Hindlimb muscle (tissue), 1 donor: ENCODE results near the gene SMPD3. TPM values are rescaled to one million over a fixed set of nuclear protein-coding genes. Genes with fewer than 3 reads are reported as not detected.
"Not testable (repeated sequence)": the region's sequence is repeated elsewhere in the genome, so short reads cannot be mapped to it uniquely, and the experiment has no call there.

ENCODE experiments used
- DNase-seq: peaks from one replicate; pipeline ENCODE4 v3.0.0-alpha.2; 2013
- polyA plus RNA-seq: library from polyadenylated mRNA; unstranded; fragments of 120-200 nt; gene quantifications from one replicate; pipeline ENCODE4 v1.2.1, GENCODE V29; 2013; ENCODE audit not compliant: insufficient read length

The SMPD3 gene
- 0.68 TPM for polyA plus RNA-seq

DNA sequence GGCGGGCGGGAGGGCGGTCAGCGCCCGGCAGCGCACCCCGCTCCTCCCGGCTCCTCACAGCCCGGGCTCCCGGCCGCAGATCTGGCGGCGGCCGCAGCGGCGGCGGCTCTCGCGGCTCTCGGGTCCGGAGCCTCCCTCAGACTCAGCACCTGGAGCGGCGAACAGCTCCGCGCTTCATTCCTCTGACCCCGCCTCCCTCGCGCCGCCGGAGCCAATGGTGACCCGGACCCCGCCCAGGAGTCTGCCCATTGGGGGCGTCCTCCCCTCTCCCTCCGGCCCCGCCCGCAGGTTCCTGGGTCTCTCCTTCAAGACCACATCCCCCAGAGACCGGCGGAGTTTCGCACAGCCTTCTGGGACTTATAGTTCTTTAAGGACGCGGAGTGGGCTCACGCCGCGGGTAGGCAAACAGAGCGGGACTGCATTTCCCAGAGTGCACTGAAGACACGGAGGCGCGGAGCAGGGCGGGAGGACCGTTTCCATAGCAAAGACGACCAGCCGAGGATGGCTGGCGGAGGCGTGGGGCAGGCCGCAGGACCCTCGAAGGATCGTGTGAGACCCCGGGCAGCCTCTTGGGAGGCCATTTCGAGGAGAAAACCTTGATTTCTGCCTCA lies at the start of gene SMPD3:
SMPD3 (minus strand) TSS at position 149 of the 611 bp plus-strand sequence. CDS start 76,327 bp downstream, outside the sequence.
- DNase-seq = peak; percentile 91

DNA sequence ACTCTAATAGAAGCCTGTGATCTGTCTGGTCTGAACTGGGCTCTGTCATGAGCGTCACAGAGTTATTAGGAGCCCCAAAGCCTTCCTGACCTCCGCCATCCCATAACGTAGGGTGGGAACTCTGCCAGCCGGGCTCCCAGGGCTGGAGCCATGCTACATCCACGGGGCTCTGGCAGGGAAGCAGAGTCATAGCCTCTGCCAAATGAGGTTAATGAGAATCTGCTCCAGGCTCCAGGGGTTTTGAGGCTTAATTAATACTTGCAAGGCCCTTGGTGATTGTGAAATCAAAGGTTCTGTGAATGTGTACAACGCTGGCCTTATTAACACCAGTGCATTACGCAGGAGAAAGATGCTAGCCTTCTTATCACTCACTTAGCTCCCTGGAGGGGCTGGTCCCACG lies 48.4 kb upstream of the SMPD3 start:
- no peak for DNase-seq

- not testable (repeated sequence) for DNase-seq
Observed at GRCh38 chr16:68494261-68494660, 46.0 kb upstream of the SMPD3 start.

- no peak for DNase-seq
Observed at GRCh38 chr16:68493412-68494070, 45.2 kb upstream of the SMPD3 start.

DNA sequence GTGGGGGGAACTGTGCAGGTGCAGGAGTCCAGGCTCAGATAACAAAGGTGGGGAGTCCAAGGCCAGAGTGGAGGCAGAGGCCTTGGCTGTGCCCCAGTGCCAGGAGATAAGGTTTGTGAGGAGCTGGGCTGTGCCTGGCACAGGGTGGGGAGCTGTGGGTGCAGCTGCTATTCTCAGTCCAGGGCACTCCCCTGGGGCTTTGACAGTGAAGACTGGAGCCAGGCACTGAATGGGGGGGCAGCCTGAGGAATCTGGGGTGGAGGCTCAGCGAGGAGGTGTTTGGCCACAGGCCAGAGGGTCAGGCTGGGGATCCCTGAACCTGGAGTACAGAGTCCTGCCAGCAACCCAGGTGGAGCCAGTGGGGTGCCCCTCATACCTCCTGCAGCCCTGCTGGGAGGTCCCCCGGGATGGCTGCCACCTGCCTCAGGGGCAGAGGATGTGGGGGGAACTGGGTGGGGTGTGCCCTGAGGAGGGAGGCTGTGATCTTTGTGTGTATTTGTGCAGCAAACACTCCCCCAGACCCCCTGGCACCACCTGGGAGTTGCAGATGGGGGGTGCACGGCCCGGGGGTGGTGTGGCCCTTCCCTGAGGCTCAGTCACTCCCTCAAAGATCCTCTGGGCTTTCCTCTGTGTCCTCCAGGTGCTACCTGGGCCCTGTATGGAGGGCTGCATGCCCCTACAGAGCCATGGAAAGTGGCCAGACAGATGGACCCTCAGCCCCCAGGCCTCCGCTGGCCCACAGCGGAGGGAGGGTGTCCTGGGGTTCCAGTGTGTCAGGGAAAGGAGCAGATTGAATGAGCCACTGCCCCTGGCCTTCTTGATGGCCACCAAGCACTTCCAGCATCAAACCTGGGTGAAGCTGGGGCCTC lies 44.5 kb upstream of the SMPD3 start:
- no peak for DNase-seq

GRCh38 chr16:68492151-68492542 lies 43.8 kb upstream of the SMPD3 start:
- DNase-seq = no peak

- no peak for DNase-seq
Observed at GRCh38 chr16:68491576-68491950, 43.3 kb upstream of the SMPD3 start.

- DNase-seq = no peak
Observed at GRCh38 chr16:68490829-68491575, 42.7 kb upstream of the SMPD3 start.

- DNase-seq = no peak
Observed at GRCh38 chr16:68490358-68490757, 42.0 kb upstream of the SMPD3 start.

DNA sequence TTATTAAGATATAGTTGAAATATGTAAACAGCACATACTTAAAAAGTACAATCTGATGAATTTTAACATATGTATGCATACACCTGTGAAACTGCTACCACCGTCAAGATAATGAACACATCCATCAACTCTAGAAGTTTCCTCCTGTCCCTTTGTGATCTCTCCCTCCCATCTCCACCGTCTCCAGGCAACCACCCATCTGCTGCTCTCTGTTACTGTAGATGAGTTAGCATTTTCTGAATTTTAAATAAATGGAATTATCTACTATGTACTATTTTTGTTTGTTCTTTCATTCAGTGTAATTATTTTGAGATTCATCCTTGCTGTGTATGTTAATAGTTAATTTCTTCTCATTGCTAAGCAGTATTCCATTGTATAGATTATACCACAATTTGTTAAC lies 40.2 kb upstream of the SMPD3 start:
- no peak for DNase-seq

GRCh38 chr16:68487669-68488068 lies 39.4 kb upstream of the SMPD3 start:
- no peak for DNase-seq

GRCh38 chr16:68487203-68487514 lies 38.9 kb upstream of the SMPD3 start:
- DNase-seq = no peak

GRCh38 chr16:68486502-68487202 lies 38.3 kb upstream of the SMPD3 start:
- DNase-seq = no peak

DNA sequence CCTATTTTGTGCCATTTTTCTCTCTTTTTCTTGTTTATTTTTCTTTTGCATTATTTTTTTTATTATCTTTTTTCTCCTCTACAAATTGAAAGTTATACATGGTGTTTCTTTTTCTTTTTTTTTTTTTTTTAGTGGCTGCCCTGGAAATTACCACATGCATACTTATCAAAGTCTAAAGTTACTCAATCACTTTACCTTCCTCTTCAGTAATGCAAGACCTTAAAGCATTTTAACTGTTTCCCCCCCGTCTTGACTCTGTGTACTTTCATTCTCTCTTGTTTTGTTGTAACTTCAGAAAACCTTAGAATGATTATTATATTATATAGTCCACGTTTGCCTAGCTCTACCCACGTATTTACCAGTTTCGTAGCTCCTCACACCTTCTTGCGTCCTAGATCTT lies 33.3 kb upstream of the SMPD3 start:
- DNase-seq = no peak

DNA sequence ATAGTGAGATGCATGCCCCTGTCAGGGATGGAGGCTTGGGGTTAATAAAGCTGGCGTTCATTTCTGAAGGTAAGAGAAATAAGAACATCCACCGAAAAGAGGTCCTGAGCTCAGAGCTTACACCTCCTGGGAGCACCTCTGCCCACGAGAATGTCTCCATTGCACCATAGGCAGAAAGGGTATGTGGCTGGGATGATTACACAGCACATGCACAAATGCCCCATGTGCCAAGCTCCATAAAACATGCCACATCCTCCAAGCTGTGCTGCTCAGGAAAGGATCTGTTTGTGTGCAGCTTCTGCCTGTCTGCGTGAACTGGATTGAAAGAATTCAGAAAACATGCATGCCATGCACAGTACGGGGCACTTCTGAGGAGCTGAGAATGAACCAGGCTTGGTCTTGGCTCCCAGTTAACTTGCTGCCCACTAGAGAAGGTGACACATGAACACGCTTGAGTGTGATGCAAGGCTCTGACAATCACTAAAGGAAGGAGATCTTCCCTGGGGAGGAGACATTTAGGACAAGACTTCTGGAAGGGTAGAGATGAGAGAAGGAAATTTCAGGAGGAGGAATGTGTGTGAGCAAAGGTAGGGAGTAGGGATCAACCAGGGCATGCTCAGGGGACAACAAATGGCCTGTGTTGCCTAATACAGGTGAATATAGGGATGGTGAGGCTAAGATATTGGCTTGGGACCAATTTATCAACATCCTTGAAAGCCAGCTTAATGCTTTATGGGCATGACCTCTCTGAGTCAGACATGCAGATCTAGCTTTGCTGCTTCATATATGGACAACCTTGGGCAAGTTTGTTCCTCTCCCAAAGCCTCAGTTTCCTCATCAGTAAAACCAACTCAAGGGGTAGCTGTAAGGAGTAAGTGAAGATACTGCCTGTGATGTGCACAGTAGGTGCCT lies 32.0 kb upstream of the SMPD3 start:
- DNase-seq = no peak

GRCh38 chr16:68479271-68479670 lies 31.0 kb upstream of the SMPD3 start:
- DNase-seq = no peak

DNA sequence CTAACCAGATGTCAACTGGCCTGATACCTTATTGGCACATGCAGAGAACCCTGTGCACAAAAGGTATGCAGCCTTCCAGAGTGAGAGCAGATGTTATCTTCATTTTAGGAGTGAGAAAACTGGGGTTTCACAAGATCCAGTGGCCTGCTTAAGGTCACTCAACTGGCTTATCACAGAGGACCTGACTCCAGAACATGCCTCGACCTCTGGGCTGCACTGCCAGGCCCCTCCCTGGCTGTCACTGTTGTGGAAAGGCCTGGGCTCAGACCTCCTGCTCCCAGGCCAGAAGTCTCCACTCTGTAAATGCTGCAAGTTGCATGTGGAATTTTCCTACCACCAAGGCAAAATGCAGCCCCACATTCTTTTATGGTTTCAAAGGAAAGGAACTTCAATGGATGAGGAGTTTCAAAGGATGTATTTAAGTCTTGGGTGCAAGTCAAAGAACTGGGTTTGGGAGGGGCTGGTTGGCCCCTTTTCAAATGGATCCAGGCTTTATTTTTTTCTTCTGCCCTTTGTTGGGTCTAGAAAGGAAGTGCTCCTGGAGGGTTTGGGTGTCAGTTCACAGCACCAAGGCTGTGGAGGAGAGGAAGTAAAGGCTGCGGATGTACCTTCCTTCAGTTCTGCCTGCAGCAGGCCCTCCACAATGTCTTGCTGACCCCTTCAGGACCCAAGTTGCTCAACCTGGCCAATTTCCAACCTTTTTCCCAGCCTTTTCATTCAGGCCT lies 30.4 kb upstream of the SMPD3 start:
- DNase-seq = no peak

DNA sequence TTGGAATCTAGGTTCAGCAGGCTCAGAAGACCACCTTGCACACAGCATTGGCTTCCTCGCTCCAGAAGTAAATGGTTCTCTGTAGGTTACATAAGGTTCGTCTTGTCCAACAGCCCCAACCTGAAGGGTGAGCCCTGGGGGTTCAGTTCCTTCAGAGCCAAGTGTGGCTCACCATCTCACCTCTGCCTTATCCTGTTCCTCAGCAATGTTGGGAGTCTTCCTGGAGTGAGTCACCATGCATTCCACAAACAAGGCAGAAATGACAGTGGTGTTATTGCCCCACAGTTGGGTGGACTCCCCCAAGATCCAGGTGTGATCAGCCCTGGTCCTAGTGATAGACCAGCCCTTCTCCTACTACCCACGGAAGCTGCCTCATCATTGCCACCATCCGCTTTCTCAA lies 26.8 kb upstream of the SMPD3 start:
- no peak for DNase-seq

DNA sequence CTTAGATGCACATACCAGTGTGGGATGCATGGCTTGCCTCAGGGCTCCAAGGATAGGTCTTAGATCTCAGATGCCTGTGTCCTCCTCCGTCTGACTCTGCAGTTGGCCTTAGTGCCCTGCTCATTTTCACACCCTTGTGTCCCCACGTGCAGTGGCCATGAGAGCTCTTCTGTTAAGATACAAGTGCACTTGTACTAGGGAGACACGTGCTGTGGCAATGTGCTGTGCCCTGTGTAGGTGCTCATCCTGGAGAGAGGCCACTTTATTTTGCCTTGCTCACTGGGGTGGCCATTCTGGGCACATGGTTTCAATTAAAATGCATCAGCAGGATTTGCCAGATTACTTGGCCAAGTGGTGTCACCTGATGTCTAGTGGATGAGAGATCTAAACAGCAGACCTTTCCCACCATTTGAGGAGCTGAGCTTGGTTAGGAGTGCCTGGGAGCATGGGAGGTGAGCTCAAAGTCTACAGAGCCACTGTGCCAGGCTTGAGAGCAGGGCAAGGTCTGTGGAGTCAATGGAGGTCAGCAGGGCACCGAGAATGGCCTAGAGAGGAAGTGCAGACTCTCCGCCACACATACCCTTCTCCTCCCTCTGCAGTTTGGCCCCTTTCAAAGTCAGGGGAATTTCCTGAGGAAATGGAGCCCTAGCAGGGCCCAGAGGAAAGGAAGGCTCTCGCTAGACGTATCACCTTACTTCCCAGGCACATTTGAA lies 25.2 kb upstream of the SMPD3 start:
- DNase-seq = no peak

- no peak for DNase-seq
Observed at GRCh38 chr16:68472581-68472980, 24.3 kb upstream of the SMPD3 start.
